Fibroblast of villous mesenchyme (primary cell): ENCODE data around the gene FRMD1. TPM values are rescaled to one million over a fixed set of nuclear protein-coding genes. Genes with fewer than 3 reads are reported as not detected.

Experiments
- DNase-seq: peaks from one replicate; pipeline ENCODE4 v3.0.0-alpha.2; 2010; ENCODE audit warnings: low read depth
- H3K4me3 ChIP-seq: 2 replicates; pipeline ENCODE4 v1.5.1; 2011; ENCODE audit warnings: low read depth, mild to moderate bottlenecking, low read length
- total RNA-seq: library from RNA; depleted of rRNA; stranded (reverse); fragments of >200 nt; gene quantifications from 2 replicates; pipeline ENCODE4 v1.2.3, GENCODE V29; 2012
- TF ChIP-seq, protein P1 (sequence below): IDR thresholded peaks from 2 replicates; pipeline ENCODE4 v1.5.1; 2012; ENCODE audit warnings: low read depth, mild to moderate bottlenecking, low read length; ENCODE audit not compliant: insufficient read depth

The FRMD1 gene
- total RNA-seq, 1 donor = not detected

GRCh38 chr6:168097221-168097620 is 18.2 kb upstream of the FRMD1 start:
- no peak for DNase-seq
- TF ChIP-seq, protein P1, sequence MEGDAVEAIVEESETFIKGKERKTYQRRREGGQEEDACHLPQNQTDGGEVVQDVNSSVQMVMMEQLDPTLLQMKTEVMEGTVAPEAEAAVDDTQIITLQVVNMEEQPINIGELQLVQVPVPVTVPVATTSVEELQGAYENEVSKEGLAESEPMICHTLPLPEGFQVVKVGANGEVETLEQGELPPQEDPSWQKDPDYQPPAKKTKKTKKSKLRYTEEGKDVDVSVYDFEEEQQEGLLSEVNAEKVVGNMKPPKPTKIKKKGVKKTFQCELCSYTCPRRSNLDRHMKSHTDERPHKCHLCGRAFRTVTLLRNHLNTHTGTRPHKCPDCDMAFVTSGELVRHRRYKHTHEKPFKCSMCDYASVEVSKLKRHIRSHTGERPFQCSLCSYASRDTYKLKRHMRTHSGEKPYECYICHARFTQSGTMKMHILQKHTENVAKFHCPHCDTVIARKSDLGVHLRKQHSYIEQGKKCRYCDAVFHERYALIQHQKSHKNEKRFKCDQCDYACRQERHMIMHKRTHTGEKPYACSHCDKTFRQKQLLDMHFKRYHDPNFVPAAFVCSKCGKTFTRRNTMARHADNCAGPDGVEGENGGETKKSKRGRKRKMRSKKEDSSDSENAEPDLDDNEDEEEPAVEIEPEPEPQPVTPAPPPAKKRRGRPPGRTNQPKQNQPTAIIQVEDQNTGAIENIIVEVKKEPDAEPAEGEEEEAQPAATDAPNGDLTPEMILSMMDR = no peak
- H3K4me3 ChIP-seq = no peak overlapping the region

- H3K4me3 ChIP-seq = no peak overlapping the region
- no peak for DNase-seq
- TF ChIP-seq, protein P1 = no peak
These were observed 17.3 kb upstream of the FRMD1 start for GRCh38 chr6:168096271-168096764.

DNA sequence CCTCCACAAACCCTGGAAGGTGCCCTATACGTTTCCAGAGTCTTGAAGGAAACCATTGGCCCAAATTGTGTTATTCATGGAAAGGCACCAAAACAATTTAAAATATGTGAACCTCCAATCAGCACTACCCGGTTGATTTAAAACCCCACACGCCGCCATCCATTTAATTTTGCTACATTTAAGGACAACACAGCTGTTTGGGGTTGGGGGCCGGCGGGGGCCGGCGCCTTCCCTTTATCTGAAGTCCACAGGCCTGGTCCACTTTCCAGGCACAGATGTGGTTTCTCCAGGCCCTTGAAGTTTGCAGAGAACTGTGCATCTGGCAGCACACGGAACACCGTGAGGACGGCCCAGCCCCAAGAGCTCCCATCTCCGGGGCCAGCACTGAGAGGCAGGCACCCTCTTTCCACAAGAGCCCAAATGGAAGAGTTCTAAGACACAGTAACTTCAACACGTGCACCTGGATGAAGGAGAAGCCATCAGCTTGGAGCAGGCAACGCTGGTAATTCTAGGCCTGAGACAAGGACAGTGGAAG is 16.8 kb upstream of the FRMD1 start:
- TF ChIP-seq, protein P1 = no peak
- no peak for DNase-seq

DNA sequence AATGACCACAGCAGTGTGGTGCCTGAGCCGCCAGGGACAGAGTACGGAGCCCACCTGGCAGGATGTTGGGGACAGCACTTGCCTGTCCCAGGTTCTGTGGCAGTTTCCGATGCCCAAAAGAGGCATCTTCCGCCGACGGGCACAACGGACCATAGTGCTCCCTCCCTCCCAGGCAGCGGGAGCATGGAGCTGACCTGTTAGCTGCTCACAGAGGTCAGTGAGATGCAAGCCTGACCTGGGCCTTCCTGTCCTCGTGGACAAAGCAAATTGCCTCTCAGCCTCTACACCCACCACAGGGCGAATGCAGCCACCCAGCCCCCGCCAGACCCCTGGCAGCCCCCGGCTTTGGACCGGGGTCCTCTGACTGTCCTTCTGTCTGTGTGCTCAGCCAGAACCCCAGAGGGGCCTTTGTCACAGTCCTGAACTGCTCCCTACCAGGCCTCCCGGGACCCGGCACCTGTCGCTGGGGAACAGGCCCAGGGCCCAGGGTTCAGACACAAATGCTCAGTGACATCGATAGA is 16.2 kb upstream of the FRMD1 start:
- H3K4me3 ChIP-seq = no peak overlapping the region
- TF ChIP-seq, protein P1 = no peak
- no peak for DNase-seq

More for the DNA sequence above, 16.8 kb upstream of the FRMD1 start:
- H3K4me3 ChIP-seq = no peak overlapping the region

GRCh38 chr6:168093634-168094033 is 14.6 kb upstream of the FRMD1 start:
- TF ChIP-seq, protein P1 = no peak
- H3K4me3 ChIP-seq = no peak overlapping the region
- no peak for DNase-seq

DNA sequence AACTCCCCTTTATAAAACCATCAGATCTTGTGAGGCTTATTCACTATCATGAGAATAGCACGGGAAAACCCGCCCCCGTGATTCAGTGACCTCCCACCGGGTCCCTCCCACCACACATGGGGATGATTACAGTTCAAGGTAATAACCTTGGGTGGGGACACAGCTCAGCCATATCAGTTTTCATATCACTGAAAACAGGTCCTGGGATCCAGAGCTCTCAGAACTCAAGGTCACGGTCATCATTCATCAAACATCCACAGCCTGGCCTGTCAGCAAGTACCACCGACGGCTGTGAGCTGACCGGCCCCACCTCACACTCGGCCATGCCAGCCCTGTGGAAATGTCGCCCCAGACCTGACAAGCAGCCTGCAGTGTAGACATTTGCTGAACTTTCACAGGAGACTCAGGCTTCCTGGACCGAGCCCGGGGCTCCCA is 14.1 kb upstream of the FRMD1 start:
- H3K4me3 ChIP-seq = no peak overlapping the region
- TF ChIP-seq, protein P1 = no peak
- DNase-seq = no peak

DNA sequence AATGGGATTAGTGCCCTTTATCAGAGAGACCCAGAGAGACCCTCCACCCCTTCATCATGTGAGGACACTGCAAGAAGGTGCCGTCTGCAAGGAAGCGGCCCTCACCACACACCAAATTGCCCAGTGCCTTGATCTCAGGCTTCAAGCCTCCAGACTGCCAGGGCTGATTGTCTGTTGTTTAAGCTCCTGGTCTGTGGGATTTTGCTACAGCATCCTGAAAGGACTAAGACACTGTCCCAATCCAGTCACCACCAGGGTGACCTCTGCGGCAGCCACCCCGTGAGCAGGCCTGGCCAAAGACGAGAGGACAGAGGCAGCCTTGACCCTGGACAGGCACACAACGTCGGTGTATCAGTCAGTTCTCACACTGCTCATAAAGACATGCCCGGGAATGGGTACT is 13.5 kb upstream of the FRMD1 start:
- TF ChIP-seq, protein P1 = no peak
- no peak for DNase-seq
- no peak overlapping the region for H3K4me3 ChIP-seq
